ENCODE measurements around the gene TNFSF8.

DNA sequence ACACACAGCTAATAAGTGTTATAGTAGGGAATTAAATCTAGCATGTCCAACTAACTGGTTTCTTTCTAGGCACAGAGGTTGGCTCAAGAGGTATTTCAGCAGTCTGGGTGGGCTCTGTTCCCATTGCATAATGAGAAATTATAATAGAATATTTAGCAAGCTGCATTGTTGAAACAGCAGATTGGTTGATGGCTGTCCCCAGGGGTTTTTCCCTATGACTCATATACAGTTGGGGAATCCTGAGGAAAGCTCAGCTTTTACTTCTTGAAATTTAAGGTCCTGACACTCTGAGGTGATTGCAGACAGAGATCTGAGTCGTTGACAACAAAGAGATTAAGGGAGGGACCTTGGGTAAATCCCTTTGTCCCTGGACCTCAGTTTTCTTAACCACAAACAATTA lies 38.3 kb upstream of the TNFSF8 start:
- no peak for TF ChIP-seq RAD21 (conservative IDR thresholded peaks at IDR 0.05)
- TF ChIP-seq, protein P1, sequence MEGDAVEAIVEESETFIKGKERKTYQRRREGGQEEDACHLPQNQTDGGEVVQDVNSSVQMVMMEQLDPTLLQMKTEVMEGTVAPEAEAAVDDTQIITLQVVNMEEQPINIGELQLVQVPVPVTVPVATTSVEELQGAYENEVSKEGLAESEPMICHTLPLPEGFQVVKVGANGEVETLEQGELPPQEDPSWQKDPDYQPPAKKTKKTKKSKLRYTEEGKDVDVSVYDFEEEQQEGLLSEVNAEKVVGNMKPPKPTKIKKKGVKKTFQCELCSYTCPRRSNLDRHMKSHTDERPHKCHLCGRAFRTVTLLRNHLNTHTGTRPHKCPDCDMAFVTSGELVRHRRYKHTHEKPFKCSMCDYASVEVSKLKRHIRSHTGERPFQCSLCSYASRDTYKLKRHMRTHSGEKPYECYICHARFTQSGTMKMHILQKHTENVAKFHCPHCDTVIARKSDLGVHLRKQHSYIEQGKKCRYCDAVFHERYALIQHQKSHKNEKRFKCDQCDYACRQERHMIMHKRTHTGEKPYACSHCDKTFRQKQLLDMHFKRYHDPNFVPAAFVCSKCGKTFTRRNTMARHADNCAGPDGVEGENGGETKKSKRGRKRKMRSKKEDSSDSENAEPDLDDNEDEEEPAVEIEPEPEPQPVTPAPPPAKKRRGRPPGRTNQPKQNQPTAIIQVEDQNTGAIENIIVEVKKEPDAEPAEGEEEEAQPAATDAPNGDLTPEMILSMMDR (IDR thresholded peaks at IDR 0.05; ENCODE audit: poor library complexity, severe bottlenecking) = no peak
- TF ChIP-seq MXI1 (conservative IDR thresholded peaks at IDR 0.05; ENCODE audit: poor library complexity, severe bottlenecking) = no peak
- TF ChIP-seq EZH2 (IDR thresholded peaks at IDR 0.05; ENCODE audit: borderline replicate concordance, insufficient read depth, low read length, poor library complexity, severe bottlenecking) = no peak

All from neural cell (in vitro differentiated cells).